Measurements from ENCODE around the gene ZNF425. TPM values are rescaled to one million over a fixed set of nuclear protein-coding genes. Genes with fewer than 3 reads are reported as not detected.

ZNF425 gene
- total and polyA plus RNA-seq, 9 of the 15 experiments (the other 6 are each of a cell fraction or from before 2014, with no cell fraction given), result 0.03 to 0.89 (median 0.54) TPM

- TF ChIP-seq VEZF1 (CRISPR knock-in tag; IDR thresholded peaks at IDR 0.05) (no peak; the same call in 1 of the 2 replicates), IRF1 (CRISPR knock-in tag; IDR thresholded peaks at IDR 0.05; ENCODE audit: borderline replicate concordance) (peak; percentile 41; the same call in 1 of the 2 replicates), FIP1L1 (IDR thresholded peaks at IDR 0.05; ENCODE audit: low read depth, low read length, poor library complexity, severe bottlenecking) (no peak), TFAP4 (CRISPR knock-in tag; IDR thresholded peaks at IDR 0.05; ENCODE audit: borderline replicate concordance) (no peak; the same call in 1 of the 2 replicates), HNRNPUL1 (IDR thresholded peaks at IDR 0.05; ENCODE audit: low read length) (no peak), AFF1 (IDR thresholded peaks at IDR 0.05; ENCODE audit: low read depth in 1 of 2, partially characterized antibody in 2 of 2) (peak; percentile 36 to 37), ATF2 (CRISPR knock-in tag; IDR thresholded peaks at IDR 0.05) (no peak), NFATC3 (IDR thresholded peaks at IDR 0.05) (no peak), ELK1 (CRISPR knock-in tag; IDR thresholded peaks at IDR 0.05) (no peak), ZNF212 (CRISPR knock-in tag; IDR thresholded peaks at IDR 0.05) (no peak), NCOA1 (IDR thresholded peaks at IDR 0.05; ENCODE audit: low read depth) (no peak), POLR2B (IDR thresholded peaks at IDR 0.05; ENCODE audit: low read depth, partially characterized antibody) (peak; percentile 9), DIDO1 (tag; IDR thresholded peaks at IDR 0.05; ENCODE audit: low read depth) (no peak), UBTF (IDR thresholded peaks at IDR 0.05; ENCODE audit: borderline replicate concordance in 1 of 2, low read depth in 2 of 2, low read length in 2 of 2) (peak in 1 of 2 experiments; percentile 4; a peak in 2 of 4 replicates)
These were observed 640 bp upstream of the ZNF425 start (continued) for GRCh38 chr7:149126662-149127266.

Measured in K562 (cell line).